Posterior cingulate gyrus (tissue), 11 donors: Measurements from ENCODE around the gene RAET1G.
"Not testable (repeated sequence)": the region's sequence is repeated elsewhere in the genome, so short reads cannot be mapped to it uniquely, and the experiment has no call there.

Experiments
- DNase-seq, 10 donors: peaks; one replicate each; pipeline versions ENCODE4 v3.0.0 to v3.0.0-alpha.2; 2020 to 2021; ENCODE audit warnings: mixed read lengths in 3 of 10
- intact Hi-C: fragments of 100-400 bp; cut with DNase I; formaldehyde crosslinking; loops from one replicate; pipeline ENCODE4 v1.15.1; 2023

The RAET1G gene

GRCh38 chr6:149954328-149954983 is 31.5 kb upstream of the RAET1G start:
- intact Hi-C loops, DNase-seq: not testable (repeated sequence)

GRCh38 chr6:149953934-149954327 is 31.0 kb upstream of the RAET1G start:
- DNase-seq, intact Hi-C loops: not testable (repeated sequence)

GRCh38 chr6:149953390-149953789 is 30.5 kb upstream of the RAET1G start:
- DNase-seq, intact Hi-C loops: not testable (repeated sequence)

GRCh38 chr6:149951626-149952025 is 28.7 kb upstream of the RAET1G start:
- DNase-seq: peak in 1 of 10 donors; percentile 62
- intact Hi-C loops: no loop called here

- no peak for DNase-seq
Observed at GRCh38 chr6:149951096-149951495, 28.2 kb upstream of the RAET1G start.

GRCh38 chr6:149950423-149950822 is 27.5 kb upstream of the RAET1G start:
- DNase-seq: no peak
- intact Hi-C loops: no loop called here

More at GRCh38 chr6:149951096-149951495, 28.2 kb upstream of the RAET1G start:
- intact Hi-C loops: no loop called here

GRCh38 chr6:149948616-149949015 is 25.7 kb upstream of the RAET1G start:
- DNase-seq: no peak
- intact Hi-C loops: no loop called here

- no peak for DNase-seq
- intact Hi-C loops: no loop called here
Observed at GRCh38 chr6:149948011-149948410, 25.1 kb upstream of the RAET1G start.

- intact Hi-C loops, DNase-seq: not testable (repeated sequence)
Observed at GRCh38 chr6:149947533-149947932, 24.6 kb upstream of the RAET1G start.

GRCh38 chr6:149946631-149947030 is 23.7 kb upstream of the RAET1G start:
- not testable (repeated sequence) for DNase-seq

GRCh38 chr6:149945276-149945675 is 22.4 kb upstream of the RAET1G start:
- intact Hi-C loops, DNase-seq: not testable (repeated sequence)

More at GRCh38 chr6:149946631-149947030, 23.7 kb upstream of the RAET1G start:
- intact Hi-C loops: not testable (repeated sequence)

GRCh38 chr6:149943321-149943720 is 20.4 kb upstream of the RAET1G start:
- DNase-seq, intact Hi-C loops: not testable (repeated sequence)

- intact Hi-C loops: no loop called here
- peak in 1 of 10 donors; percentile 85 for DNase-seq
Observed at GRCh38 chr6:149942461-149942829, 19.5 kb upstream of the RAET1G start.

GRCh38 chr6:149941583-149942460 is 18.9 kb upstream of the RAET1G start, which contains the start of gene ULBP2:
Gene ULBP2, plus strand, starts transcription at chr6:149942014. Its CDS starts 59 bp downstream, at chr6:149942073.
- DNase-seq: peak; percentile 65 to 97 (median 82)
- intact Hi-C loops: no loop called here

GRCh38 chr6:149940672-149940982 is 17.7 kb upstream of the RAET1G start:
- intact Hi-C loops: no loop called here
- no peak for DNase-seq

- no peak for DNase-seq
- intact Hi-C loops: no loop called here
Observed at GRCh38 chr6:149939909-149940671, 17.2 kb upstream of the RAET1G start.

- no peak for DNase-seq
- intact Hi-C loops: no loop called here
Observed at GRCh38 chr6:149939356-149939648, 16.4 kb upstream of the RAET1G start.

- DNase-seq: peak in 1 of 10 donors; percentile 78
- intact Hi-C loops: no loop called here
Observed at GRCh38 chr6:149938571-149939355, 15.8 kb upstream of the RAET1G start.

GRCh38 chr6:149938013-149938570 is 15.2 kb upstream of the RAET1G start:
- DNase-seq, intact Hi-C loops: not testable (repeated sequence)

- intact Hi-C loops: no loop called here
- DNase-seq: no peak
Observed at GRCh38 chr6:149936743-149937142, 13.8 kb upstream of the RAET1G start.
